Stimulated activated CD8-positive, alpha-beta memory T cell treated with anti-CD3 and anti-CD28 coated beads, Interleukin-12 subunit alpha, Interleukin-12 subunit beta, amount 100 ng/mL, for 4 hours (primary cell): ENCODE results near the gene ZNF737.
"Not testable (repeated sequence)": the region's sequence is repeated elsewhere in the genome, so short reads cannot be mapped to it uniquely, and the experiment has no call there.

Experiments
- DNase-seq: peaks from one replicate; pipeline ENCODE4 v3.0.0-alpha.2; 2020; ENCODE audit warnings: low read depth

ZNF737 gene

GRCh38 chr19:20565321-20566018, at the start of gene ZNF737:
TSS of gene ZNF737 (minus strand) at chr19:20565781. CDS start at chr19:20565640, 141 bp downstream.
- peak; percentile 73 for DNase-seq

GRCh38 chr19:20614971-20615370, 49.4 kb upstream of the ZNF737 start:
- not testable (repeated sequence) for DNase-seq

GRCh38 chr19:20612711-20613316, 47.2 kb upstream of the ZNF737 start:
- no peak for DNase-seq

GRCh38 chr19:20611866-20612265, 46.3 kb upstream of the ZNF737 start:
- DNase-seq, result no peak

GRCh38 chr19:20607943-20608342, 42.4 kb upstream of the ZNF737 start:
- DNase-seq, result no peak

GRCh38 chr19:20558571-20558970, 7.0 kb downstream of the ZNF737 start:
- no peak for DNase-seq

GRCh38 chr19:20558011-20558410, 7.6 kb downstream of the ZNF737 start:
- DNase-seq, result no peak

- DNase-seq, result not testable (repeated sequence)
Observed at GRCh38 chr19:20544667-20545333, 20.8 kb downstream of the ZNF737 start.

GRCh38 chr19:20530303-20530702, 35.3 kb downstream of the ZNF737 start:
- not testable (repeated sequence) for DNase-seq

GRCh38 chr19:20513189-20513904, 52.2 kb downstream of the ZNF737 start:
- no peak for DNase-seq

- no peak for DNase-seq
Observed at GRCh38 chr19:20503476-20503875, 62.1 kb downstream of the ZNF737 start.
